Occipital lobe (tissue), 2 donors: Measurements from ENCODE around the gene DIP2C. TPM values are rescaled to one million over a fixed set of nuclear protein-coding genes. Genes with fewer than 3 reads are reported as not detected.
"Not testable (repeated sequence)": the region's sequence is repeated elsewhere in the genome, so short reads cannot be mapped to it uniquely, and the experiment has no call there.

Source experiments
- DNase-seq: peaks from one replicate; lab custom pipeline; 2025; lab: John Stamatoyannopoulos, UW
- total RNA-seq: library from RNA; depleted of rRNA; stranded (reverse); fragments of >200 nt; gene quantifications from one replicate; pipeline ENCODE4 v1.2.3, GENCODE V29; 2014

The DIP2C gene
- total RNA-seq, 1 donor from 2014 or later = 42.0 TPM

- no peak for DNase-seq
These were observed 169.6 kb downstream of the DIP2C start for GRCh38 chr10:519716-520401.

DNA sequence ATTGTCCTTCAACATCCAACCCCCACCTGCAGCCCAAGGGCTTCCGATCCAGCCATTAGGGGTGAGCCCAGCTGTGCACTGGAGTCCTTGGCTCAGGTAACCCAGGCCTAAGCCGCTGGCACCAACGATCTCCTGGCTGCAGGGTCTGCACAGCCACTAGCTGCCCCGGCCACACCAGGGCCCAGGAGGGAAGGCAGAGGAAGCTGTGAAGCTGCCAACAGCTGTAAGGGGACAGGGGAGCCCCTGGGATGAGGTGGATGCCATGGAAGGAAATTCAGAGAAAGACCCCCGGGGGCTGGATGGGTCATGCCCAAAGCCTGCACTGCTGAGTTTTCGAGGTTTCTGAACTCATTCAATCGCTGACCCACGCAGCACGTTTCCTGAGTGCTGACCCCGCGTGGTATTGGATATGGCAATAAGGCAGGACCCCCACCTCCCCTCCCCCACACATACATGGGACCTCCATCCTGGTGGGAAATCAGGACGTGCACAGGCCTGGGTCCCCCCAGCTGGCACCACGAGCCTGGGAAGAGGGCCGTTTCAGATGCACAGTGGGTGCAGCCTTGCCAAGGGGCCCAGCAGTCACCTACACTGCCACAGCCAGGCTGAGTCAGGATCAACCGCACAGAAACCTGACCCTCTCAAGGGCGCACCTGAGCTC is 170.3 kb downstream of the DIP2C start:
- no peak for DNase-seq

DNA sequence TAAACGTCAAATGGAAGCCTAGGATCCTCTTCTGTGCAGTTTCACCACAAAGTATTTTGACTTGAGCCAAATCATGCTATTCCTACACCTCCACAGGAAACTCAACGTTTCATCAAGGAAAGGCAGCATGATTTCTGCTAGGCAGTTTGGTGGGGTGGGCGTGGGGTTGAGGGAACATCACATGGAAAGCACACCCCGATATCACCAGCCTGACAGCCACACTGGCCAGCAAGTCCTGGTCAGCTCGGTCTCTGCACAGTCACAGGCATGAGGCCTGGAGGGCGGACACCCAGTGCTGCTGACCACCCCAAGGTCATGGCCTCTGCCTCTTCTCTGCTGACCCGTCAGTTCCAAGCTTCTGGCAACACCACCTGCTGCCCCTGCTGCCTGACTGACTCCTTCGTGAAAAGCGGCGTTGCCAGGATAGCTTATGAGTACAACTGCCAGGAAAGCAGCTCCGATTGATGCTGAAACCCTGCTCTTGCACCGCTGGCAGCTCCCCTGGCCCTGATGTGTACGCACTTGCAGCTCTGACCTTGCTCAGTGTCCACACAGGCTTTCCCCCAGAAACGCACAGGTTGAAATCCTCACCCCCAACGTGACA is 171.5 kb downstream of the DIP2C start:
- no peak for DNase-seq

GRCh38 chr10:517241-517830 is 172.1 kb downstream of the DIP2C start:
- DNase-seq = no peak

DNA sequence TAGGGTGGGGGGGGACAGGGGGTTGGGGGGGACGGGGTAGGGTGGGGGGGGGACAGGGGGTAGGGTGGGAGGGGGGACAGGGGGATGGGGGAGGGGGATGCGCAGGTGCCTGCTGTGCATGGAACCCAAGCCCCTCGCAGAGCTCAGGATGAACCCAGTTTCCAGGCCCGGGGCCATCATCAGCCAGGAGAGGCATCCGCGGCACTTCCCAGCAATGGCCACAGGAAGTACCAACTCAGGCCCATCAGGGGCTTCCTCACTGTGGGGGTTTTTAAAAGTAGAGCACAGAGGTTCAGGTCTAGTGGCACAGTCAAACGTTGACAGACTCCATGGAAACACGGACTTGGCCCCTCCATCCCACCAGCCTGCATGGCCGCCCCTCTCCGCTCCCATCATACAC is 172.7 kb downstream of the DIP2C start:
- DNase-seq = no peak

DNA sequence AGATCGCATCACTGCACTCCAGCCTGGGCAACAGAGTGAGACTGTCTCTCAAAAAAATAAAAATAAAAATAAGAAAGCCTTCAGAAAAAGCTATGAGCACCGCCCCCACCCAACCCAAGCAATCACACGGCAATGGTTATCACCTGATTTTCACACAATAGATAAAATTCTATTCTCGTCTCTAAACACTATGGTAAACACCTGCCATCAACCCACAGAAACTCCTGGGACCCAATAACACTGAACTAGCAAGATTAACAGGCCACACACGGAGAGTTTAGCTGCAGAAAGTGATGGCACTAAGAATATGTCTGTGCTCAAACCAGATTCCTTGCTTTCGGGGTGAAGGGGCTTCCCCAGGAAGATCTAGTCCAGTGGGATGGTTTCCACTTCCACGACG is 173.8 kb downstream of the DIP2C start:
- DNase-seq = no peak

DNA sequence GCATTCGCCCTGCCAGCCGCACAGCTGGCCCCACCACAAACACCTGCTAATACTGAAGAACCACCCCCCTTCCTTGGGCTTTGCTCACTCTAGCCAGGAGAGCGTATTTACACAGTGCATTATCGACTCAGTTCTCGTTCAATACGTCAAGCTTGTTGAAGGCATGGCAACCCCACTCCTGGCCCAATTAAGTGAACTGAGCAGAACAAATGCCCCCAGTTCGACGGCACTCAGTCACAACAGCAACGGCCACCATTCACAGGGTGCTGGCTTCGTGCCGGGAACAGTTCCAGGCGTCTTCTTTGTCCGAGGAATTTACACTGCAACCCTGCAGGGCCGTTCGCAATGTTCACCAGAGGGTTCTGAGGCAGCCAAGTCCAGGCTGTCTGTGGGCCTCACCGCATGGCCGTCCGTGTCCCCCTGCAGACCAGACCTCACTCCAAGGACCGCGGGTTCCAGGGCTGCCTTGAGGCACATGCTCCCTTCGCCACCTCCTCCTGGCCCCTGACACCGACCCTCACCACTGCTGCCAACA is 175.3 kb downstream of the DIP2C start:
- DNase-seq = peak; percentile 49

DNA sequence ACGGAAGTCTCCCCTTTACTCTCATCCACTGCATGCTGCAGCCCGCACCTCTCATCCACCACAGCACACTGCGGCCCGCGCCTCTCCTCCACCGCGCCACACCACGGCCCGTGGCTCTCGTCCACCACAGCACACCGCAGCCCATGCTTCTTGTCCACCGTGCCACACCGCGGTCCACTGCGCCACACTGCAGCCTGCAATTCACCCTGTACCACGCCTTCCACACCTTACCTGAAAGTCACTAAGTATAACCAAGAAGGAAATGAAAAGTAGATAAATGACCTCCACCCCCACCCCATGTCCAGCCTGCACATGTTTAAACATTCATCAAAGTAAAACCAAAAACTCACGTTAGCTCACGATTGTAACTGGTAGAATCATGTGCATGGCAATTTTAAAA is 176.1 kb downstream of the DIP2C start:
- no peak for DNase-seq

DNA sequence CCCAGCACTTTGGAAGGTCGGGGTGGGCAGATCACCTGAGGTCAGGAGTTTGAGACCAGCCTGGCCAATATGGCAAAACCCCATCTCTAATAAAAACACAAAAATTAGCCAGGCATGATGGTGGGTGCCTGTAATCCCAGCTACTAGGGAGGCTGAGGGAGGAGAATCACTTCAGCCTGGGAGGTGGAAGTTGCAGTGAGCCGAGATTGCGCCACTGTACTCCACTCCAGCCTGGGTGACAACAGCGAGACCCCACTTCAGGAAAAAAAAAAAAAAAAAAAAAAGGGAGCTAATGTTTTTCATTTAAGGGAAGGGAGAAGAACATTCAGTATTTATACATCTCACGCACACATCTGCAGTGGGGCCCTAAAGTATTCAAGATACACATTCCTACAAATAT is 176.8 kb downstream of the DIP2C start:
- DNase-seq = not testable (repeated sequence)

DNA sequence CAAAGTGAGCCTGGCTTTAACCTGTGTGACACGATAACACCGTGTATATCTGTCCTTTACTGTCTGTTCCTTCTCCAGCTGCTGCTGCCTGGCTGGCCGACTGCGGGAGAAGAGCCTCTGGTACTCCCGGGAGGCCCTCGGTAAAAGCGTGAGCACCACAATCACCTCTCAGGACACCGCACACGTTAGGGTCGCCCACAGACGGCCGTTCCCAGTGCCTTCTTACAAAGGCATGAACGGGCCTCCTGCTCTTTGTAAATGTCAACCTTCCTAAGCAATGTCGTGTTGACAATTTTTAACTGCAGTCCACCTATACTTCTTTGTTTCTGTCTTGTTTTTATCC is 177.6 kb downstream of the DIP2C start:
- no peak for DNase-seq

DNA sequence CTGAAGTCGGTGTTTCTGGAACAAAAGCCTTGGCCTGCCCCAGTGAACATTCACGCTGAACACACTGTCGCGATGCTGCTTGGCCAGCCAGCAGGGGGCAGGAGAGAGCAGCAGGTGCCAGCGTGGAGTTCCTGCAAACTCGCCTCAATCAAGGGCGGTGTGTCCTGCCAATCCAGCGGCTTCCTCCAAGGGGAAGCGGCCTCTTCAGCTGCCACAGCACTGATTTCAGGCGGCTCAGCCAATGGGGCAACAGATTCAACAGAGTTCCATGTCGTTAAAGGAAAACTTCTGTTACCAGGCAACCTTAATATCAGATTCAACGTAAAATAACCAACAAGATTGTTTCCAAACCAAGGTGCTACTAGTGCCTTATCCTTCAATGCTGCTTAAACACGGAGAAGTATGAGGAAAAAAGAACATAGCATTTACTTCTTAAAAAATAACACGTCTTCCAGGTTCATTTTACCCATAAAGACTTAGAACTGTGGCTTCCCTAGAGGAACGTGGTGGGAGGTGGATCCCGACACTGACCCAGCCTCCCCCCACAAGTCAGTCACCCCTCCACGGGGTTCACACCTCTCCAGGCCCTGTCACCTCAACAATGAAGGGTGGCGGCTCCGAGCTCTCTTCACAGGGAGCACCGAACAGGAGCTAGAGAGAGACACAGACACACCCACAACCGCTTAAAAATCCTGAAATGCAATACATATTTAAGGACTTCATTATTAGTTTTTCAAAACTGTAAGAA is 178.2 kb downstream of the DIP2C start:
- DNase-seq = peak; percentile 88

GRCh38 chr10:510415-510881 is 179.0 kb downstream of the DIP2C start:
- peak; percentile 39 for DNase-seq

GRCh38 chr10:509361-510102 is 179.9 kb downstream of the DIP2C start:
- DNase-seq = peak; percentile 28

GRCh38 chr10:508726-509125 is 180.7 kb downstream of the DIP2C start:
- no peak for DNase-seq

- DNase-seq = no peak
These were observed 181.5 kb downstream of the DIP2C start for GRCh38 chr10:507908-508444.

GRCh38 chr10:507355-507699 is 182.1 kb downstream of the DIP2C start:
- no peak for DNase-seq

DNA sequence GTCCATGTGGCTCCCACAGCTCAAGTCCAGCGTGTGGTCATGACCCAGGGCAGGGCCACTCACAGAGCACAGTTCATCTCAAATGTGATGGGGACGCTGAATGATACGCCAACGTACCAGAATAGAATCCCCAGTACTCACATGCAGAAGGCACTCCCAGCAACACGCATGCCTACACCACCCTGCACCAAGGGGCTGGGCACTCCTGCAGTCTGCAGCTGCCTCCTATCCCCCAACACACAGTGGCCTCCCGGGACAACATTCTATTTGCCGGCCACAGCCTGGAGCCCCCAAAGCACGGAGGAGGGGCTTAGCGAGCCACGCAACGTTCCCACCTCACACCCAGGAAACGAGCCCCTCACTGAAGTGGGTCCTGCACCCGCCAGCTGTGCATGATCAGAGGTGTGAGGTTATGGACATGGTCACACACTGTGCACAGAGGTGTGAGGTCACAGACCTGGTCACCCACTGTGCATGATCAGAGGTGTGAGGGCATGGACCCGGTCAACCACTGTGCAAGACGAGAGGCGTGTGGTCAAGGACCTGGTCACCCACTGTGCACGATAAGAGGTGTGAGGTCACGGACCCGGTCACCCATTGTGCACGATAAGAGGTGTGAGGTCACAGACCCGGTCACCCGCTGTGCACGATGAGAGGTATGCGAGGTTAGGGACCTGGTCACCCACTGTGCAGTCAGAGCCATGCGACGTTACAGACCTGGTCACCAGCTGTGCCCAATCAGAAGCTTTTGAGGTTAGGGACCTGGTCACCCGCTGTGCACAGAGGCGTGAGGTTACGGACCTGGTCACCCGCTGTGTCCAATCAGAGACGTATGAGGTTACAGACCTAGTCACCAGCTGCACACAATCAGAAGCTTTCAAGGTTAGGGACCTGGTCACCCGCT is 182.8 kb downstream of the DIP2C start:
- DNase-seq = no peak

DNA sequence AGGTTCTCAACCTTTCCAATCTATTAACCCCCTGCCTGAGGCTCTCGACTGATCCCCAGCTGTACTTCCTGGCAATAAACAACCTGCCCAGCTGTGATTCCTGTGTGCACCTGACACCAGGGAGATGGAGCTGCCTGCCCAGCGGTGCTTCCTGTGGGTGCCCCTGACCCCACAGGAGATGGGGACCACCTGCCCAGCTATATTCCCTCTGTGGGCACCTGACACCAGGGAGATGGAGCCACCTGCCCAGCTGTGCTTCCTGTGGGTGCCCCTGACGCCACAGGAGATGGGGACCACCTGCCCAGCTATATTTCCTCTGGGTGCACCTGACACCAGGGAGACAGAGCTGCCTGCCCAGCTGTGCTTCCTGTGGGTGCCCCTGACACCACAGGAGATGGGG is 184.0 kb downstream of the DIP2C start:
- DNase-seq = no peak

DNA sequence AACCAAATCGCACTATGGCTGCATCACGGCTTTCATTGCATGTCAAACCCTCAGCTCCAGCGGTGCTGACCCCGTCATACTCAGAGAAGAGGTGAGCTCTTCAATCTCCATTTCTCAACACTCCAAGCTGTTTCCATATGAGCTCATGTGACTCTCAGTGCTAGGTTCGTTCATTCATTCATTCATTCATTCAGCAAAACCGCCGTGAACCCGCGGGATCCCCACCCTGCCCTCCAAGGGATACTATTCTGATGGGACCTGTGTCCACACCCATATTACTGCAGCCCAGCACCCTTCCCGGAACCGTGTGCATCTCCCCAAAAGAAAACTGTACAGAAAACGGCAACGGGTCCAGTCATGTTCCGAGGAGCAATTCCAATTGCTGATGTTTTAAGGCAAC is 184.7 kb downstream of the DIP2C start:
- DNase-seq = no peak
